Measurements from ENCODE around the gene SLC29A4.
"Not testable (repeated sequence)": the region's sequence is repeated elsewhere in the genome, so short reads cannot be mapped to it uniquely, and the experiment has no call there.

SLC29A4 gene

GRCh38 chr7:5296611-5297226 lies 14.0 kb downstream of the SLC29A4 start:
- peak; percentile 73 to 80 for DNase-seq

GRCh38 chr7:5300366-5300765 lies 17.6 kb downstream of the SLC29A4 start:
- no peak for DNase-seq

- no peak for DNase-seq
Observed at GRCh38 chr7:5302577-5302976, 19.8 kb downstream of the SLC29A4 start.

DNA sequence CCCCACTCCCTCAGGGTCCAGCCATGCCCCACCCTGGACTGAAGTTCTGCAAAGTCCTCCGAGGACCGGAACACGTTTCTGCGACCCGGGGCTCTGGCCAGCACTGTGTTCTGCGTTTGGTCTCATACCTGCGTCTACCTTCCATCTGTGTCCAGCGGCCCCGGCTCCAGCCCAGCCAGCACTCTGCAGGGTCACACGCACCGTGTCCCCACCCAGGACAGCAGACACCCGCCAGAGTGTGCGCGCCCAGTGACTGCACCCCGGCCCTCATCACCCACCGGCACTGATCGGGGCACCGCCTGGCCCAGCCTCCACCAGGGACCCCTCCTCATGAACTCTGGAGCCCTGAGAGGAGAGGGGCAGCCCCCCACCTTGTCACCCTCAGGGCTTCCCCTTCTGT lies 20.3 kb downstream of the SLC29A4 start:
- DNase-seq: no peak

DNA sequence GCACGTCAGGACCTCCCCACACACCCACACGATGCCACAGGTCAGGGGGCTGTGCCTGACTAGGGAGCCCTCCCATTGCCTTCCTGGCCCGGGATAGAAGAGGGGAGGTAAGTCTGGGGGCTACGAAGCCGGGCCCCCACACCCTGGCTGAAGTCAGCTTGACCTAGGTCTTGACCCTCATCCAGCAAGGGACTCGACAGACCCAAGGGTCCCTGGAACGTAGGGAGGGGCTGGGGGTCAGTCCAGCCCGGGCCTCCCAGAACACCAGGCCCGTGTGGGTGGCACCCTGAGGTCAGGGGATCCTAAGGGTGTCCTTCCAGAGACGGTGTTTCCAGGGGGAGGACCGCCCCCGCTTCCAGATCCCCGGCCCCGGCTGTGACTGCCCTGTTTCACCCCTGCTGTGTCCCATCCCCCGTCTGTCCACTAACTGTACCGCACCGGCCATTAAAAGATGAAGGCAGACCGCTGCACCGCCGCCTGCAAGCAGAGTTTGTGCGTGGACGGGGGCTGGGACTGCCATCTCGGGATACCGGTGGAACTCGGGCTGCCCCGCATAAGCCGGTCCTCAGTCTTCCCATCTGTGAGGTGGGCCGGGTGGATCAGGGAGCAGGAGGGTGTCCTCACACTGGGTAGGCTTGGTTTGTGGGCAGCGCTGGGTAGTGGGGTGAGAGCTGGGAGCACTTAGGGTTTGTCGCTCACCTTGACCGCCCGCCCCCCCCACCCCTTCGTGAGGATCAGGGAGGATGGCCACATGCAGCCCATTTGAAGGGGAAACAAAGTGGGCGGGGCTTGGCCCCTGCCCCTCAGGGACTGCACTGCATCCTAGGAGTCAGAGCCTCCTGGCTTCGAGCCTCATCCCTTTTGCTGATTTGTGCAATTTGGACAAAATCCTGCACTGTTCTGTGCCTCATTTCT lies 21.1 kb downstream of the SLC29A4 start:
- no peak for DNase-seq

GRCh38 chr7:5305050-5305449 lies 22.3 kb downstream of the SLC29A4 start:
- DNase-seq: not testable (repeated sequence)

DNA sequence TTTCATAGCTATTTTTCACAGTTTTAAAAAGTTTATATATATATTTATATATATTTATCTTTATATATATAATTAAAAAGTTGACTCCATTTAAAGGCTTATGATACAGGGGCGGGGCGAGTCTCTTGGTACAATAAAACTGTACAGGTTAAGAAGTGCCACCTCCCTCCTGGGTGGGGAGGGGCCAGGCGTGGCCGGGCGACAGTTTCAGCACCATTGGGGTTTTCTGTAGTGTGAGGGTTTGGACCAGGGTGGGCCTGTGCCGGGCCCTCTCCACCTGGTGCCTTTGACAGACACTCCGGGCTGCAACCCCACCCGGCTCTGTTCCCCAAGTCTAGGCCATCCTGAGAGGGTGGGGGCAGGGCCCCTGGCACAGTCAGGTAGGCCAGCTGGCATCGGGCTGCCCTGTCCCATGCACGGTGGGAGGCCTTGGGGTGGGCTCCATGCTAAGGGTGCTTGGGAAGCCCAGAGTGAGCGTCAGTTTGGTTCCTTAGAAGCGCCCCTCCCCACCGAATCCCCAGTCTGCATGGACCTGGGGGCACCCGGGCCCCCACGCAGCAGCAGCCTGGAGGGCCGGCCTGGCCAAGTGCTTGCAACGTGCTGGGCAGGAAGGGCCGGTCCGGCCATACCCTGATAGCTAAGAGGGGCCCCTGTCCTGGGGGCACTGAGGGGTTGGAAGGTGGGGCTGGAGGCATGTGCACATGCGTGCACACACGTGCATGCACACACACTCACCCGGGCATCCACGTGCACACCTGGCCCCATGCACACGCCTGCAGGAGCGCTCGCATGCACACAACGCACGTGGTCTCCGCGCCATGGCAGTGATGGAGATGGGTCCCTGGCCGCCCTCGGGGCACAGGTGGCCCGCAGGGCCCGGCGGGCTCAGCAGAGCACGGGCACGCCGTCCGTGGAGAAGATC lies 24.7 kb downstream of the SLC29A4 start:
- DNase-seq: not testable (repeated sequence)

DNA sequence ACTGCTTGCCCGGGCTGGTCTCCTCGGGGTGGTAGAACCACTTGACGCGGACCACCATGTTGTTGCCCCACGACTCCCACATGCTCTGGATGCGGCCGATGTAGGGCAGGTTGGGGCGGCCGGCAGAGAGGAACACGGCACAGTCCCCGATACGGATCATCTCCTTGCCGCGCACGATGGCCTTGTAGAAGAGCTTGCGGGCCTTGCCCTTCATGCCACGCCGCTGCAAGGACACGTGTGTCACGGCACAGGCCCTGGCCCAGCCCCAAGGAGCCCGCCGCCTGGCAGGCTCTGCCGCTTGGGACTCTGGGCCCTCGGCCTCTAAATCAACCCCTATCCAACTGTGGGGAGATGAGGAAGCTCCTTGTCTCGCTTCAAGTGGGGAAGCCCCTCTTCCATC lies 26.4 kb downstream of the SLC29A4 start:
- no peak for DNase-seq

DNA sequence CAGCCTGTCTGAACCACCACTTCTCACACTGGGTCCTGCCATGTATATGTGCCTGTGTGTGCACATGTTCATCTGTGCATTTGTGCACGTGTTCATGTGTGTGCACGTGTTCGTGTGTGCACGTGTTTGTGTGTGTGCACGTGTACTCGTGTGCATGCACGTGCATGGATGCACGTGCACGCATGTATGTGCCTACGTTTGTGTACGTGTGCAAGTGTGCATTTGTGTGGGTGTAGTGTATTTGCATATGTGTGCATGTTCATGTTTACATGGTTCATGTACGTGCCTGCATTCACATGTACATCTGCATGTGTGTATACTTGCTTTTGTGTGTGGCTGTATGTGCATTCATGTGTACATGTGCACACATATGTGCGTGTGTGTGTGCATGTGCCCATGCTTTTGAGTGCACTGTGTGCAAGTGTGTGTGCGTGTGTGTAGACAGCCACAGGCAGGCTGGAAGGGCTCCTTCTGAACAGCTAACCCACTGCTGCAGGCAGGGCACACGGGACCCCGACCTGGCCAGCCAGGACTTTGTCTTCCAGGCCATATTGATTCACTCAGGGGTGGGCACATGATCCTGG lies 28.2 kb downstream of the SLC29A4 start:
- DNase-seq: no peak

DNA sequence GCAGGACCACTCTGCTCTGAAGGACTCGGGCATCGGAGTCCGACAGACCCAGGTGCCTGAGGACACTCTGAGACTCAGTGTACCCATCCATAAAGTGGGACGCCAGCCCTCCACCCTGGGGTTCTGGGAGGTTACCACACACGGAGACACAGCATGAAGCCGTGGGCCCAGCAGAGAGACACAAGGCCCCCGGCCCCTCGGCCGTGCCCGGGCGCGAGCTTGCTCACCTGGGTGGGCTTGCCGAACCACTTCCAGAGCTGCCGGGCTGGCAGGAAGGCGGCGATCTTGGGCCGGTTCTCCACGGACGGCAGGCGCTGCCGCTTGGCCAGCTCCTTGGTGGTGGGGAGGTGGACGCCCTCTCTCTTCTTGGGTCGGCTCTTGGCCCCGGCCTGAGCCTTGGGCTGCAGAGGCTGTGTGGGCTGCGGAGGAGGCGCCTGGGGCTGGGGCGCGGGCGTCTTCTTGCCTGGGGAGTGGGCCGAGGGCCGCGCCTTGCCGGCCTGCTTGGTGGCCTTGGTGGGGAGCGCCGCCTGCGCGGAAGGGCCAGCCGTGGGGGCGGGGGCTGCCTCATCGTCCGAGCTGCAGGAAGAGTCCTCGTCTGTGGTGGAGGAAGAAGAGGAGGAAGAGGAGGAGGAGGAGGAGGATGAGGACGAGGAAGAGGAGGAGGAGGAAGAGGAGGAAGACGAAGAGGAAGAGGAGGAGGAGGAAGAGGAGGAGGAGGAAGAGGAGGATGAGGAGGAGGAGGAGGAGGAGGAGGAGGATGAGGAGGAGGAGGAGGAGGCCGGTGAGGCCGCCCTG lies 29.7 kb downstream of the SLC29A4 start:
- not testable (repeated sequence) for DNase-seq

DNA sequence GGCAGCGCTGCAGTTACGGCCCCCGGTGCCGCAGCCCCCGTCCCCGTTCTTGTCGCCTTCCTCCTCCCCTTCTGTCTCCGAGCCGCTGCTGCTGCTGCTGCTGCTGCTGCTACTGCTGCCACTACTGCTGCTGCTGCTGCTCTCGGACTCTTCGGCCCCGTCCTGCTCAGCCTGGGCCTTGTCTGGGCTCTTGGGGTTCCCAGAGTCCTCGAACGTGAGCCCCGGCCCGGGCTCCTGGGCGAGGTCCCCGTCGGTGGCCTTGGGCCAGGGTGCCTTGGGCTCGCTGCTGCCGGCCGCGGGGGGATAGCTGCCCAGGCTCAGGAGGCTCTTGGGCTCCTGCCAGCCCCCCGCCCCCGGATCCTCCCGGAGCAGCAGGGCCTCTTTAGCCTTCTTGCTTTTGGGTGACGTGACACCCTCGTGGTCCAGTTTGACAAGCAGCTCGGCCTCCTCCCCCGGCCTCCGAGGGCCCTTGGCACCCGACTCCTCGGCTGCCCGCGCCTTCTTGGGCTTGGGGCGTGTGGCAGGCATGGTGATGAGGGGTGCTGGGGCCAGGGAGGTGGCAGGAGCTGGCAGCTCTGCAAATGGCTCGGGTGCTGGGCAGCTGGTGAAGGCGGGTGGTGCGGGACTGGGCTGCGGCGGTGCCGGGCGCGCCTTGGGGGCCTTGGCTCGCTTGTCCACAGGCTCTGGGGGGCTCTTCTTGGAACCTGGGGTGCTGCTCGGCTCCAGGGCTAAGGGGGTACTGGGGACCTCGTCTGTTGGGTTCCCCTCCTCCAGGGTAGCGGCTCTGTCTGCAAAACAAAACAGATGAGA lies 30.5 kb downstream of the SLC29A4 start:
- DNase-seq: not testable (repeated sequence)

DNA sequence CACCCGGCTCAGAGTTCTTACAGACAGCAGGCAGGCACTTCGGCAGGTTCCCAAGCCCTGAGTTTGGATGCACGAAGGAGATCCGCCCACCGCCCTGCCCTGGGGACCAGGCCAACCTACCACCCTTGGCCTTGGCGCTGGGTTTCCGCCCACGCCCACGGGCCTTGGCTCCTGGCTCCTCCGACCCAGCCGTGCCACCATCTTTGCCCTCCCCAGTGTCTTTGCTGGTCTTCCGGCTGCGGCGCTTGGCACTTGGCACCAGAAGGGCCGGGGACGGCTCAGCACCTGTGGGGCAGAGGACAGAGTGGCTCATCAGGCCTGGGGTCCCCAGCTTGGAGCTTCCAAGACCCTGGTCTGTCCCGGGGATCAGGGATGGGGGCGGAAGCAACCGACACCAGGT lies 32.1 kb downstream of the SLC29A4 start:
- no peak for DNase-seq

GRCh38 chr7:5315761-5316160 lies 33.0 kb downstream of the SLC29A4 start:
- no peak for DNase-seq

DNA sequence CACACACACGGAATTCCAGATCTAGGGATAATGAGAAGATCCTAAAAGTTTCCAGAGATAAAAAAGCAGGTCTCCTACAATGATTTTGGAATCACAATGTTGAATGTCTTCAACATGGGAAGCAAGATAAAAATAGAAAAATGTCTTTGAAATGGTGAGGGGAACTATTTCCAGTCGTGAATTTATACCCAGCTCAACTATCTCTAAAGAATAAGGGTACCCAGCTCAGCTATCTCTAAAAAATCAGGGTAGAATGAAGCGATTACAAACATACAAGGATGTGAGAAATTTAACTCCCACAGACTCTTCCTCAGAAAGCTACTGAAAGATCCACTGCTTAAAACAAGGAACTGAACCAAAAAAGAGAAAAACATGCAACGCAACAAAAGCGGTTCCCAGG lies 35.9 kb downstream of the SLC29A4 start:
- not testable (repeated sequence) for DNase-seq

DNA sequence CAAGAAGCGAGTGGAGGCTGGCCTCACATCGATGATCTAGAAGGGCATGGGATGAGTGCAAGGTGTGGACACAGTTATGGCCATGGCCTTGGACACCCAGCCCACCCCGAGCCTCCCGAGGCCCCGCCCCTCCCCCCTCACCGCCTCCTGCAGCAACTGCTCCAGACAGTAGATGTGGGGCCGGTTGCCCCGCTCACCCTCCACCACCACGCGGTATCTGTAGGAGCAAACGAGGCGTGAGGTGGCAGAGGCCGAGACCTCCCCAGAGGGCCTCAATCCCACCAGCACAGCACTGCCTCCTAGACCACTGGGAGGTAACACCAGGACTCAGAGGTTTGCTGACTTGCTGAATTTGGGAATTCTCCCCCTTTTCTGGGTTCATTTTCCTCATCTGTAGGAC lies 37.6 kb downstream of the SLC29A4 start:
- DNase-seq: no peak

- DNase-seq: no peak
Observed at GRCh38 chr7:5320802-5321396, 38.2 kb downstream of the SLC29A4 start.

DNA sequence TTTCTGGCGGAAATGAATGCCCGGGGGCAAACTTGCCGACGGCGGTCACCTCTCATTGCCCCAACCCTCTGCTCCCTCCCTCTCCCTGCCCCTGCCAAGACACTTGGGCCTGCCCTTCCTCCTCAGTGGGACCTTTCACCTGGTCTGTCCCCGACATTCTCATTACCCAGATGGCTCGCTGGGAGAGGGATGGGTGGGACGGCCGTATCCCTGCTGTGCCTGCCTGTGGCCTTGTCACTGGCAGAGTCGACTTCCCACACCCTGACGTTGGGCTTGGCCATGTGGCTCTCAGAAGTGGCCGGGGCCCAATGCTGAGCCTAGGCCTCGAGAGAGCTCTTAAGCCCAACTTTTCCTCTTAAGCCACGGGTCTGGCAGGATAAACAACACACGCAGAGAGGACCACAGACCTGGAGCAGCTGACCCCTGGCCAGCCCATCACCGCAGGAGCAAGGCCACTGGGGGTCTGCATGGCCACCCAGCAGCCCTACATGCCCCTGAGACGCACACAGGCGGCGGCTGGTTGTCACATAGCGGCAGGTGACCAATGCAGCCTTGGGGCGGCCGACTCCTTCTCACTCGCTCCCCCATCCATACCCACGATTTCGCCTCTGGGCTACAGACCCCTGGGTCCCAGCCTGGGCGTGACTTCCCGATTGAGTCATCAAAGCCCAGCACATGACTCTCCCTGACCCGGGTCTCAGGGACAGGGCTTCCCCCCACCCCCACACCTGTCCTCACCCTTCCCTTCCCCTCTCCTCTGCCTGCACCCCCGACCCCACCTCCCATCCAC lies 40.1 kb downstream of the SLC29A4 start:
- no peak for DNase-seq

- DNase-seq: not testable (repeated sequence)
Observed at GRCh38 chr7:5323800-5324781, 41.3 kb downstream of the SLC29A4 start.

All from CD4-positive, alpha-beta T cell treated with Interferon alpha-2 for 1 hour (primary cell).